ENCODE results near the gene GET3.

DNA sequence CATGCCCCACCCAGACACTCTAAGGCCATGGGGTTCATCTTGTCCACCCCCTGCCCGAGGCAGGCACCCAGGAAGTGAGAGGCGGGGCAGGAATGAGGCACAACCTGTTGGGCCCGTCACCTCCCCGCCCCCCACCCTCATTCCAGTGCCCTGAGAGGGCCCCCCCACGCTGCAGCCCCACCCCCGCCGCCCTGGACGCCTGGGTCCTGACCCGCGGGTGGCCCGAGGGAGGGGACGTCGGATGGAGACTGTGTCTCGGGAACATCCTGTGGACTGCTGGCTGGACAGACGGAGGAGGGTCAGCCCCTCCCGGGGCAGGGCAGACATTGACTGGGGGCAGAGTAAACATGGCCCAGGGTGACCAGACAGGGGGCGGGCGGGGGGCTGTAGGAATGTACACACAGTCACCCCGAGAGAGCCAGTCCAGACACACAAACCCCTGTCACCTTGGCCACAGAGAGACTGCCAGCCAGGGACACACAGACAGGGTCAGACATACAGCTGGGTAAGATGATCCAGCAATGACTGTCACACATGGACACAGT, 46.6 kb downstream of the GET3 start:
- TF ChIP-seq, protein P1, sequence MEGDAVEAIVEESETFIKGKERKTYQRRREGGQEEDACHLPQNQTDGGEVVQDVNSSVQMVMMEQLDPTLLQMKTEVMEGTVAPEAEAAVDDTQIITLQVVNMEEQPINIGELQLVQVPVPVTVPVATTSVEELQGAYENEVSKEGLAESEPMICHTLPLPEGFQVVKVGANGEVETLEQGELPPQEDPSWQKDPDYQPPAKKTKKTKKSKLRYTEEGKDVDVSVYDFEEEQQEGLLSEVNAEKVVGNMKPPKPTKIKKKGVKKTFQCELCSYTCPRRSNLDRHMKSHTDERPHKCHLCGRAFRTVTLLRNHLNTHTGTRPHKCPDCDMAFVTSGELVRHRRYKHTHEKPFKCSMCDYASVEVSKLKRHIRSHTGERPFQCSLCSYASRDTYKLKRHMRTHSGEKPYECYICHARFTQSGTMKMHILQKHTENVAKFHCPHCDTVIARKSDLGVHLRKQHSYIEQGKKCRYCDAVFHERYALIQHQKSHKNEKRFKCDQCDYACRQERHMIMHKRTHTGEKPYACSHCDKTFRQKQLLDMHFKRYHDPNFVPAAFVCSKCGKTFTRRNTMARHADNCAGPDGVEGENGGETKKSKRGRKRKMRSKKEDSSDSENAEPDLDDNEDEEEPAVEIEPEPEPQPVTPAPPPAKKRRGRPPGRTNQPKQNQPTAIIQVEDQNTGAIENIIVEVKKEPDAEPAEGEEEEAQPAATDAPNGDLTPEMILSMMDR (IDR thresholded peaks at IDR 0.05), result no peak
- TF ChIP-seq POLR2A (IDR thresholded peaks at IDR 0.05) (no peak), POLR2AphosphoS5 (IDR thresholded peaks at IDR 0.05) (no peak)
